BLaER1 treated with 17β-estradiol and CSF1 and Interleukin-3, amounts not matched to agents 10 nM and 100 nM (cell line): Measurements from ENCODE around the gene GMDS.
A peak's percentile ranks its signal among the peaks of the same experiment; 100 is the strongest.

Experiments
- H3K27ac ChIP-seq, 11 experiments: shearing (Covaris generic); formaldehyde crosslinking; 2 replicates each; pipeline ENCODE4 v1.8.1; 2022
- H3K27me3 ChIP-seq, 11 experiments: shearing (Covaris generic); formaldehyde crosslinking; 2 replicates each; pipeline ENCODE4 v1.8.1; 2022
- H3K36me3 ChIP-seq, 11 experiments: shearing (Covaris generic); formaldehyde crosslinking; 2 replicates each; pipeline ENCODE4 v1.8.1; 2022
- H3K4me1 ChIP-seq, 10 experiments: shearing (Covaris generic); formaldehyde crosslinking; 2 replicates each; pipeline ENCODE4 v1.8.1; 2022
- H3K4me2 ChIP-seq, 11 experiments: shearing (Covaris generic); formaldehyde crosslinking; 2 replicates each; pipeline ENCODE4 v1.8.1; 2022
- H3K4me3 ChIP-seq, 10 experiments: shearing (Covaris generic); formaldehyde crosslinking; 2 replicates each; pipeline ENCODE4 v1.8.1; 2022
- H3K9ac ChIP-seq, 11 experiments: shearing (Covaris generic); formaldehyde crosslinking; 2 replicates each; pipeline ENCODE4 v1.8.1; 2022
- H3K9me3 ChIP-seq, 11 experiments: shearing (Covaris generic); formaldehyde crosslinking; replicated peaks in 1 of 11; 2 replicates each; pipeline ENCODE4 v1.8.1; 2022
- H4K20me1 ChIP-seq, 11 experiments: shearing (Covaris generic); formaldehyde crosslinking; 2 replicates each; pipeline ENCODE4 v1.8.1; 2022
- Cebpa-rat ChIP-seq, 11 experiments: shearing (Covaris generic); IDR thresholded peaks; 2 replicates each; pipeline ENCODE4 v1.8.1; 2022

Gene GMDS

GRCh38 chr6:1858196-1858595, 387.2 kb downstream of the GMDS start:
- no peaks in the 10 kb centered on the region for H3K36me3 ChIP-seq
- H3K27ac ChIP-seq, result no peak overlapping the region
- H3K4me1 ChIP-seq, result peaks cover 0 to 18% (median 2%) of the 10 kb centered on the region in 10 experiments; a peak in 6 of 20 replicates
- no peaks in the 10 kb centered on the region for H3K27me3 ChIP-seq
- no peak for TF ChIP-seq Cebpa-rat (IDR thresholded peaks at IDR 0.05)
- H3K4me3 ChIP-seq, result no peak overlapping the region
- H3K9ac ChIP-seq, result no peak overlapping the region
- H3K4me2 ChIP-seq, result no peak overlapping the region
- H3K9me3 ChIP-seq, result no peaks in the 10 kb centered on the region
- H4K20me1 ChIP-seq, result no peaks in the 10 kb centered on the region

- no peak for TF ChIP-seq Cebpa-rat (IDR thresholded peaks at IDR 0.05)
- H3K27ac ChIP-seq, result no peak overlapping the region
- no peaks in the 10 kb centered on the region for H3K27me3 ChIP-seq
- no peak overlapping the region for H3K4me3 ChIP-seq
- H4K20me1 ChIP-seq, result no peaks in the 10 kb centered on the region
- peak overlapping the region in 2 of 11 experiments; percentile 10 to 14; a peak in 3 of 22 replicates for H3K4me2 ChIP-seq
- H3K36me3 ChIP-seq, result no peaks in the 10 kb centered on the region
- peaks cover 0 to 18% (median 2%) of the 10 kb centered on the region in 10 experiments; a peak in 6 of 20 replicates for H3K4me1 ChIP-seq
- H3K9me3 ChIP-seq, result no peaks in the 10 kb centered on the region
- H3K9ac ChIP-seq, result no peak overlapping the region
These were observed 389.0 kb downstream of the GMDS start for GRCh38 chr6:1856381-1856780.

- TF ChIP-seq Cebpa-rat (IDR thresholded peaks at IDR 0.05), result no peak
These were observed 389.5 kb downstream of the GMDS start for GRCh38 chr6:1855890-1856289.

GRCh38 chr6:1854296-1854695, 391.1 kb downstream of the GMDS start:
- no peak for TF ChIP-seq Cebpa-rat (IDR thresholded peaks at IDR 0.05)
- Histone ChIP-seq H3K4me2 (no peak overlapping the region), H3K9me3 (no peaks in the 10 kb centered on the region), H4K20me1 (no peaks in the 10 kb centered on the region), H3K4me1 (peaks cover 0 to 18% (median 2%) of the 10 kb centered on the region in 10 experiments; a peak in 6 of 20 replicates), H3K27ac (no peak overlapping the region), H3K36me3 (no peaks in the 10 kb centered on the region), H3K4me3 (no peak overlapping the region), H3K27me3 (no peaks in the 10 kb centered on the region), H3K9ac (no peak overlapping the region)

More at GRCh38 chr6:1855890-1856289, 389.5 kb downstream of the GMDS start:
- Histone ChIP-seq H3K4me3 (no peak overlapping the region), H3K27ac (no peak overlapping the region), H3K9me3 (no peaks in the 10 kb centered on the region), H3K4me1 (peaks cover 0 to 18% (median 2%) of the 10 kb centered on the region in 10 experiments; a peak in 6 of 20 replicates), H4K20me1 (no peaks in the 10 kb centered on the region), H3K27me3 (no peaks in the 10 kb centered on the region), H3K36me3 (no peaks in the 10 kb centered on the region), H3K4me2 (peak overlapping the region in 2 of 11 experiments; percentile 10 to 14; a peak in 3 of 22 replicates), H3K9ac (no peak overlapping the region)

GRCh38 chr6:1853761-1854160, 391.6 kb downstream of the GMDS start:
- H3K9me3 ChIP-seq, result no peaks in the 10 kb centered on the region
- H3K4me2 ChIP-seq, result no peak overlapping the region
- TF ChIP-seq Cebpa-rat (IDR thresholded peaks at IDR 0.05), result no peak
- no peak overlapping the region for H3K9ac ChIP-seq
- H3K27ac ChIP-seq, result no peak overlapping the region
- H3K27me3 ChIP-seq, result no peaks in the 10 kb centered on the region
- no peaks in the 10 kb centered on the region for H3K36me3 ChIP-seq
- peaks cover 0 to 18% (median 2%) of the 10 kb centered on the region in 10 experiments; a peak in 6 of 20 replicates for H3K4me1 ChIP-seq
- no peaks in the 10 kb centered on the region for H4K20me1 ChIP-seq
- no peak overlapping the region for H3K4me3 ChIP-seq

- no peak overlapping the region for H3K4me2 ChIP-seq
These were observed 393.5 kb downstream of the GMDS start for GRCh38 chr6:1851681-1852456.

GRCh38 chr6:1850840-1851157, 394.6 kb downstream of the GMDS start:
- Histone ChIP-seq H3K27ac (no peak overlapping the region), H3K4me1 (peaks cover 0 to under 1% (median 0%) of the 10 kb centered on the region in 10 experiments; a peak in 2 of 20 replicates), H3K27me3 (no peaks in the 10 kb centered on the region), H3K9me3 (peaks cover 7 to 16% (median 10%) of the 10 kb centered on the region in 11 experiments), H3K4me2 (no peak overlapping the region), H3K4me3 (no peak overlapping the region), H4K20me1 (no peaks in the 10 kb centered on the region), H3K36me3 (peaks cover 0 to 4% (median 0%) of the 10 kb centered on the region in 11 experiments; a peak in 5 of 22 replicates), H3K9ac (no peak overlapping the region)
- no peak for TF ChIP-seq Cebpa-rat (IDR thresholded peaks at IDR 0.05)

More at GRCh38 chr6:1851681-1852456, 393.5 kb downstream of the GMDS start:
- H3K9ac ChIP-seq, result no peak overlapping the region
- no peaks in the 10 kb centered on the region for H3K36me3 ChIP-seq
- no peaks in the 10 kb centered on the region for H3K27me3 ChIP-seq
- H3K4me3 ChIP-seq, result no peak overlapping the region
- H3K4me1 ChIP-seq, result peaks cover 0 to 11% (median 0%) of the 10 kb centered on the region in 10 experiments; a peak in 5 of 20 replicates
- H3K27ac ChIP-seq, result no peak overlapping the region
- H4K20me1 ChIP-seq, result no peaks in the 10 kb centered on the region
- H3K9me3 ChIP-seq, result peaks cover 0 to 6% (median 0%) of the 10 kb centered on the region in 11 experiments; a peak in 6 of 22 replicates
- TF ChIP-seq Cebpa-rat (IDR thresholded peaks at IDR 0.05), result no peak

GRCh38 chr6:1850121-1850839, 395.1 kb downstream of the GMDS start:
- Histone ChIP-seq H3K4me3 (no peak overlapping the region), H3K27me3 (no peaks in the 10 kb centered on the region), H3K9ac (no peak overlapping the region), H3K36me3 (peaks cover 0 to 7% (median 0%) of the 10 kb centered on the region in 11 experiments; a peak in 5 of 22 replicates), H4K20me1 (no peaks in the 10 kb centered on the region), H3K9me3 (peaks cover 12 to 22% (median 15%) of the 10 kb centered on the region in 11 experiments), H3K4me1 (no peaks in the 10 kb centered on the region), H3K4me2 (no peak overlapping the region), H3K27ac (no peak overlapping the region)
- TF ChIP-seq Cebpa-rat (IDR thresholded peaks at IDR 0.05), result no peak

GRCh38 chr6:1849691-1850090, 395.7 kb downstream of the GMDS start:
- Histone ChIP-seq H3K9me3 (peaks cover 15 to 27% (median 20%) of the 10 kb centered on the region in 11 experiments), H3K27ac (no peak overlapping the region), H3K4me2 (no peak overlapping the region), H3K4me3 (no peak overlapping the region), H3K9ac (no peak overlapping the region), H3K27me3 (no peaks in the 10 kb centered on the region), H3K36me3 (peaks cover 0 to 7% (median 0%) of the 10 kb centered on the region in 11 experiments; a peak in 5 of 22 replicates), H3K4me1 (no peaks in the 10 kb centered on the region), H4K20me1 (no peaks in the 10 kb centered on the region)
- TF ChIP-seq Cebpa-rat (IDR thresholded peaks at IDR 0.05), result no peak
